Fibroblast of skin of right quadriceps (primary cell): Measurements from ENCODE around the gene CD109.
"Not testable (repeated sequence)": the region's sequence is repeated elsewhere in the genome, so short reads cannot be mapped to it uniquely, and the experiment has no call there.

Source experiments
- DNase-seq: peaks from one replicate; pipeline ENCODE4 v3.0.0-alpha.2; 2013

CD109 gene

GRCh38 chr6:73695619-73696421 is at the start of gene CD109:
Gene CD109, plus strand, starts transcription at chr6:73696203. Its CDS starts 13 bp downstream, at chr6:73696216.
- DNase-seq = peak; percentile 84

GRCh38 chr6:73648166-73648565 is 47.8 kb upstream of the CD109 start:
- DNase-seq = peak; percentile 15

- no peak for DNase-seq
Observed at GRCh38 chr6:73649783-73650182, 46.2 kb upstream of the CD109 start.

- peak; percentile 38 for DNase-seq
Observed at GRCh38 chr6:73652637-73653570, 43.1 kb upstream of the CD109 start.

DNA sequence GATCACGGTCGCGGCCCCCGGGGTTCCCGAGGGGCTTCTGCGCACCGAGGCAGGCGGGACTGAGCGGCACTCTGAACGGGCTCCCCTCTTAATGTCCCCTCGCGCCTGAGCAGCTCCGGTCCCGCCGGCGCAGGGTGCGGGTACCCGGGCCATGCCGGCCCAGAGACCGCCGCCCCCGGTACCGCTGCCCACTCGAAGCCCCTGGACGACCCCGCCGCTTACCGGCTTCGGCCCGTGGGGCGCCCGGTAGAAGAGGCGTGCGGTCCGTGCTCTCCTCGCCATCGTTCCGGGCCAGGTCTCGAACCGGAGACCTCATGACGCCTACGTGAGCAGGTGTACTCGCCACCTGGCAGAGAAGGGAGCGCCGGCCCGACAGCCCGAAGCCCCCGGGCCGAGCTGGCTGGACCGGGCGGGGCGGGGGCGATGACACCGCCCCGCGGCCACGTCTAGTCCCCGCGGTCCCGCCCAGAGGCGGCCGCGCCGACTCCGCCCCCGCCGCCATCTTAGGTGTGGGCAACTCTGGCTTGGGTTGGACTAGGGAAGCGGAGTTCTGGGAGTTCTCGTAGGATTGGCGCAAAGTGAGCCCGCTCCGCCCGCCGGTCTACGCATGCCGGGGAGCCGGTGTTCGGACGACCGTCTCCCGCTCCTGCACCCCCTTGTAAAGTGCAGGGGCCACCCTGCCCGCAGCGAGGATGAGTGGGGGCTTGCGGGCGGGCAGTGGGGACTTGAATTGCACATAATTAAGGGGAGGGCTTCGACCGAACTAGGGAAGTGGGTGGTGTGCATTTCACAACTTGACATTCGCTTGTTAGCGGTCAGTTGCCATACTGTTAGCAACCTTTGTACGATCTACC is 42.2 kb upstream of the CD109 start, which contains the start of gene SLC17A5:
TSS of gene SLC17A5 (minus strand) at position 422 of the 854 bp plus-strand sequence. CDS start at position 316, 106 bp downstream.
- peak; percentile 92 for DNase-seq

- DNase-seq = no peak
Observed at GRCh38 chr6:73655341-73655917, 40.6 kb upstream of the CD109 start.

- DNase-seq = no peak
Observed at GRCh38 chr6:73656531-73657145, 39.4 kb upstream of the CD109 start.

- no peak for DNase-seq
Observed at GRCh38 chr6:73657201-73657600, 38.8 kb upstream of the CD109 start.

DNA sequence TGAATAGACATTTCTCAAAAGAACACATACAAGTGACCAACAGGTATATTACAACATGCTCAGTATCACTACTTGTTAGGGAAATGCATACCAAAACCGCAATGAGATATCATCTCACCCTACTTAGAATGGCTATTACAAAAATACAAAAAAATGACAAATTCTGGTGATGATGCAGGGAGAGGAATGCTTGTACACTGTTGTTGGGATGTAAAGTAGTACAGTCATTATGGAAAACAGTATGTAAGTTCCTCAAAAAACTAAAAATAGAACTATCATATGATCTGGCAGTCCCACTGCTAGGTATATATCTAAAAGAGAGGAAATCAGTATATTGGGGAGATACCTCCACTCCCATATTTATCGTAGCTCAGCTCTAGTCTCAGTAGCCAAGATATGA is 31.3 kb upstream of the CD109 start:
- no peak for DNase-seq

- peak; percentile 11 for DNase-seq
Observed at GRCh38 chr6:73665686-73666319, 30.2 kb upstream of the CD109 start.

DNA sequence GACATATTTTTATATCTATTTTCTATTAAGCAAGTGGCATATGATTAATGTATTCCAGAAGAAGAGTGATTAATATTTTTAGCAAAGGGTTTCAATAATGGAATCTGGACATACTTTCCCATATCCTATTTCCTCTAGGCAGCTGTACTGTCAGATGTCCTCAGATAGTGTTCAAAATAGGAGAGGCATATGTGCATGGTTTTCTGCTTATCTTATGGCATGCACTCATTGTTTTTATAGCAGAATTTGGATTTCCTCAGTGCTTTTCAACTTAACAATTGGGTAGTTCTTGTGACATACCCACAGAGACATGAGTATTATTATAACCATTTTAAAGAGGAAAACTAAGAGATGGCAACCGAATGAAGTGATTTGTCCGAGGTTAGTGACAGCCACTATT is 29.6 kb upstream of the CD109 start:
- DNase-seq = no peak

DNA sequence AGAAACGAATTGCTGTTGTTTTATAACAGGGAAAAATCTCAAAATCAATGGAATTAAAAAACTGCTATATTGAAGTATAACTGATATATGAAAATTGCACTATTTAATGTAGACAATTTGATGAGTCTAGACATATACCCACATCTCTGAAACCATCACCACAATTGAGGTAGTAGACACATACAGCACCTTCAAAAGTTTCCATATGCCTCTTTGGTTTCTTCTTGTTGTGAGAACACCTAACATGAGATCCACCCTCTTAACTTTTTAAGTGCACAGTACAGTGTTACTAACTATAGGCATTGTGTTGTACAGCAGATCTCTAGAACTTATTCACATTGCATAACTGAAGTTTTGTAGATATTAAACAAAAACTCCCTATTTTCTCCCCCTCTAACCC is 28.2 kb upstream of the CD109 start:
- DNase-seq = no peak

GRCh38 chr6:73669005-73669404 is 27.0 kb upstream of the CD109 start:
- DNase-seq = no peak

GRCh38 chr6:73671911-73672685 is 23.9 kb upstream of the CD109 start:
- no peak for DNase-seq

GRCh38 chr6:73675466-73676098 is 20.4 kb upstream of the CD109 start:
- DNase-seq = peak; percentile 65

DNA sequence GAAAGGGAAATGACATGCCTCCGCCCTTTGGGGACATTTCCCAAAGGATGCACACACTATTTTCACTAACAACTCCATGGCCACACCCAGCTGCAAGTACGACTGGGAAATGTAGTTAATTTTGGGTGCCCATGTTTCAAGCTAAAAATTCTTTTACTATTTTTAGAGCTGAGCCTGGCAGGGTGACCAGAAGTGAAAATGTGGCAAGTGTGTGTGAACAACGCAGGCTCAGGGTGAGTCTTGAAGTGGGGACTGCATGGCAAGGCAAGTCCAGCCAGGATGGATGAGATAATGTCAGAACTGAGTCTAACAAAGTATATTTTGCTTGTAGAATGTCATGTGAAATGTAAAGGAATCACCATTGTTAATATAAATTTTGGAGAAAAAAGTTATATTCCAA is 17.0 kb upstream of the CD109 start:
- no peak for DNase-seq

DNA sequence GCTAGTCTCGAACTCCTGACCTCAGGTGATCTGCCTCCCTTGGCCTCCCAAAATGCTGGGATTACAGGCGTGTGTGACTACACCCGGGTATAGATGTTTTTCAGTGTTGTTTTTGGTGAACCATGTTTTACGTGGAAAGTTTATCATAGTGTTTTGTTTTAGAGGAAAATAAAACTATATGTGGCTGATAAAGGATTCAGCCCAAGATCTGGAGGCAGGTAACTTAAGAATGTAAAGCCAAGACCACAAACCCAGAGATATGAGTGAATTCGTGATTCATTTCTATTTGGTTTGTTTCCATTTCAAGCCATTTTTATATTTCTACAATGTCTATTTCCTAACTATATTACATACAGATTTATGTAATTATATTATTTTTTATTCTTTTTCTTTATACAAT is 16.2 kb upstream of the CD109 start:
- DNase-seq = not testable (repeated sequence)

- no peak for DNase-seq
Observed at GRCh38 chr6:73680289-73680918, 15.6 kb upstream of the CD109 start.

DNA sequence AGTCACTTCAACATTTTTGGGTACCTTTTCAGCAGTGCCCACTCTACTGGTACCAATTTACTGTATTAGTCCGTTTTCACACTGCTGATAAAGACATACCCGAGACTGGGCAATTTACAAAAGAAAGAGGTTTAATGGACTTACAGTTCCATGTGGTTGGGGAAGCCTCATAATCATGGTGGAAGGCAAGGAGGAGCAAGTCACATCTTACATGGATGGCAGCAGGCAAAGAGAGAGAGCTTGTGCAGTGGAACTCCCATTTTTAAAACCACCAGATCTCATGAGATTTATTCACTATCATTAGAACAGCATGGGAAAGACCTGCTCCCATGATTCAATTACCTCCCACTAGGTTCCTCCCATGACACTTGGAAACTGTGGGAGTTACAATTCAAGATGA is 12.4 kb upstream of the CD109 start:
- DNase-seq = not testable (repeated sequence)

- no peak for DNase-seq
Observed at GRCh38 chr6:73688351-73688750, 7.7 kb upstream of the CD109 start.
